C4-2B (cell line): ENCODE data around the gene ARHGAP42.

Experiments used
- H3K27ac ChIP-seq: fragments of 450-650 bp; 2 replicates; pipeline ENCODE4 v1.5.1; 2017
- ZFX ChIP-seq: fragments of 450-650 bp; IDR thresholded peaks from 2 replicates; pipeline ENCODE4 v1.6.1; 2017
- TF ChIP-seq, protein P1 (sequence below): fragments of 450-650 bp; conservative IDR thresholded peaks from 2 replicates; pipeline ENCODE4 v1.5.1; 2017; ENCODE audit warnings: mild to moderate bottlenecking

Gene ARHGAP42

DNA sequence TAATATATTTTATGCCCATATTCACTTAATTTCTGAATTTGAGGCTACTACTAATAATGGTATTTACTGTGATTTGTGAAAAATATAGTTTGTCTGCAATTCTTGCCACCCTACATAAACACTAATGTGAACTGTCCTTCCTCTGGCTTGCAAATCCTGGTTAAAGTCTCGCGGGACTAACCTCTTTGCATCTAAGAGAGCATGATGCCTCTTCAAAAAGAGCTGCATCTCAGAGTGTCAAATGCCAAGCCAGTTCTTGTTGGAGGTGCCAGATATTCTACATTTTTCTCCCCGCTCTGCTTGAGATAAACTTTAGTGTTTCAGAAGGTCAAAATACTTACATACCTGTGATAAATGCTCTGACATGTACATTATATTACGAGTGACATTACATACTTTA, 2.1 kb downstream of the ARHGAP42 start:
- TF ChIP-seq ZFX, result no peak
- TF ChIP-seq, protein P1, sequence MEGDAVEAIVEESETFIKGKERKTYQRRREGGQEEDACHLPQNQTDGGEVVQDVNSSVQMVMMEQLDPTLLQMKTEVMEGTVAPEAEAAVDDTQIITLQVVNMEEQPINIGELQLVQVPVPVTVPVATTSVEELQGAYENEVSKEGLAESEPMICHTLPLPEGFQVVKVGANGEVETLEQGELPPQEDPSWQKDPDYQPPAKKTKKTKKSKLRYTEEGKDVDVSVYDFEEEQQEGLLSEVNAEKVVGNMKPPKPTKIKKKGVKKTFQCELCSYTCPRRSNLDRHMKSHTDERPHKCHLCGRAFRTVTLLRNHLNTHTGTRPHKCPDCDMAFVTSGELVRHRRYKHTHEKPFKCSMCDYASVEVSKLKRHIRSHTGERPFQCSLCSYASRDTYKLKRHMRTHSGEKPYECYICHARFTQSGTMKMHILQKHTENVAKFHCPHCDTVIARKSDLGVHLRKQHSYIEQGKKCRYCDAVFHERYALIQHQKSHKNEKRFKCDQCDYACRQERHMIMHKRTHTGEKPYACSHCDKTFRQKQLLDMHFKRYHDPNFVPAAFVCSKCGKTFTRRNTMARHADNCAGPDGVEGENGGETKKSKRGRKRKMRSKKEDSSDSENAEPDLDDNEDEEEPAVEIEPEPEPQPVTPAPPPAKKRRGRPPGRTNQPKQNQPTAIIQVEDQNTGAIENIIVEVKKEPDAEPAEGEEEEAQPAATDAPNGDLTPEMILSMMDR, result no peak
- no peak overlapping the region for H3K27ac ChIP-seq

DNA sequence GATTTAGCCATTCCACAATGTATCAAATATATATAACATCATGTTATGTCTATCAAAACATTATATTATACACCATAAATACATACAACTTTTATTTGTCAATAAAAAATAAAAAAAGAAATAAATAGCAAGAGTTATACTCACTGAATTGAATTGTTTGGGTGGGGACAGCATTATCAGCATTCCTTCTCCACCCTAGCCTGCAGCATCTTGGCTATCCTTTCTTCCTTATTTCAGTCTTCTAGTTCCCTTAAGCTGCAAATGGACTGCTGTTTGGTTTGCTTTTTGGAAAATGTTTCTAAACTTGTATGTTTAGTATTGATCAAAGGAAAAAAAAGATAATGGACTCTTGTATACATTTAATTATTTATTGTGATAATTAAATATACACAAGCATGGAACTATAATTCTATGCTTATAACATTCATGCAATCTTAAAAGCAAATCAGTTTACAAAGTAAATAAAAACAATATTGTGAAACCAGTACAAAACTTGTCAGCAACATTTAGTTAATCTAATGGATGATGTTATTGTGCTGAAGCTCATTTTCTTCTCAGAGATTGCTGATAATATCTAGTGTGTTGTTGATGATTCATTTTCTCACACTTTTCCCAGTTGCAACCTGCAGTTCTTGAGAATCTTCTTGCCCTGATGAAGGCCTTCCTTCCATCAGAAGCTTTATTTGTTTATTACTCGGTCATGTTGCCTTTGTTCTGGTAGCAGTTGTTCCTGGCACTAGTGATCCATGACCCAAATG, 5.0 kb downstream of the ARHGAP42 start:
- TF ChIP-seq, protein P1, result no peak
- TF ChIP-seq ZFX, result no peak
- H3K27ac ChIP-seq, result no peak overlapping the region

DNA sequence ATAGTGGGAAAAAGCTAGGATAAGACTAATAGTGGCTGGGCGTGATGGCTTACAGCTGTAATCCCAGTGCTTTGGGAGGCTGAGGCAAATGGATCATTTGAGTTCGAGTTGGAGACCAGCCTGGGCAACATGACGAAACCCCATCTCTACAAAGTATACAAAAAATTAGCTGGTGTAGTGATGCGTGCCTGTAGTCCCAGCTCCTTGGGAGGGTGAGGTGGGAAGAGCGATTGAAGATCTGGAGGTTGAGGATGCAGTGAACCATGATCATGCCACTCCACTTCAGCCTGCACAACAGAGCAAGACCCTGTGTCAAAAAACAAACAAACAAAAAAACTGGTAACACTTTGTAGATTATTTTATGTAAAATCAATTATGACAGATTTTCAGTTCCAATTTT, 8.8 kb downstream of the ARHGAP42 start:
- H3K27ac ChIP-seq, result no peak overlapping the region
- TF ChIP-seq ZFX, result no peak
- TF ChIP-seq, protein P1, result no peak

DNA sequence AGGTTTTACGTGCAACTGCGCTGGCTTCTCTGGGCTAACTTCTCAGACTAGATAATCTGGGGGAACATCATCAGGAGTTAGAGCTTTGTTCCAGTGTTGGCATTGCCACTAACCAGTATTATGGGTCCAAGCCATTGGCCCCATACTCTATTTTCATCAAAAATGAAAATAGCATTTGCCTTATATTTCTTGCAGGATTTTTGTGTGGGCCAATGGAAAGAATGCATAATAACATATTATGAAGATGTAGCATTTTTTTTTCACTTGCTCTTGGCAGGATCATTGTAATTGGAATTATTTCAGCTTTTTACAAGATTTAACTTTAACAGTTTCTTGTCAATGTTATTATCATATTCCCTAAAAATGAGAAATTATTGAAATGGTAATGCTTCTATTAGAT, 16.1 kb downstream of the ARHGAP42 start:
- no peak for TF ChIP-seq ZFX
- H3K27ac ChIP-seq, result no peak overlapping the region

DNA sequence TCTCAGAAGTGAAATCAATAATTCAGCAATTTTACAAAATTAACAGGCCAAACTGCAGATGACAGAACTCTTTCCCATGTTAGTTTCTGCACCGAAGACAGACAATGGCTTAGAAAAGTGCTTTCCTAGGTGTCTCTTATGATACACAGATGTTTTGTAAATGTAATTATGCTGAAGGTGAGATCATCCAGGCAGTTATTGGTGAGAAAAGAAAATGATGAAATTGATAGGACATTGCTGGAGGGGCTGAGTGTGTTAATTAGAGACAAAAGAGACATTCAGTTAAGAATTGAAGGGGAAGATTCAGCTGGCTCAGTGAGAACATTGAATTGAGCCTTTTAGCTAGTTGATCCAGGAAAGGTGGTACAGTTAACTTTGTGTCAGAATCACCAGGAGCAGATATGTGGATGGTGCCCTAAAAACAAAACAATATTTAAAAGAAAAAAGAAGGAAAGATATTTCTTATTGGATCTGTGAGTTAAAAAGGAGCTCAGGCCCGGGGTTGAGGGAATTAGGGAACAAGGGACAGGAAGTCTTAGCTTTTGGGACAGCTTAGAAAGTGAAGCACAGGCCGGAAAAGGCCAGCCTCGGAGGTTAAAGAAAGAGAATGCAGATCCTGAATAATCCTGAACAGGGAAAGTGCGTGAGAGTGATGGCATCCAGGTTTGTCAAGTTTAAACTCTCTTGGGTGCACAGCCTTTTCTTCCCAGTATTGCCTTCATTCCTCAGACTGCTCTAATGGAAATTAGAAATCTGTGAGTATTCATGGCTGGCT, 16.9 kb downstream of the ARHGAP42 start:
- TF ChIP-seq, protein P1, result no peak
- TF ChIP-seq ZFX, result no peak
- H3K27ac ChIP-seq, result no peak overlapping the region

DNA sequence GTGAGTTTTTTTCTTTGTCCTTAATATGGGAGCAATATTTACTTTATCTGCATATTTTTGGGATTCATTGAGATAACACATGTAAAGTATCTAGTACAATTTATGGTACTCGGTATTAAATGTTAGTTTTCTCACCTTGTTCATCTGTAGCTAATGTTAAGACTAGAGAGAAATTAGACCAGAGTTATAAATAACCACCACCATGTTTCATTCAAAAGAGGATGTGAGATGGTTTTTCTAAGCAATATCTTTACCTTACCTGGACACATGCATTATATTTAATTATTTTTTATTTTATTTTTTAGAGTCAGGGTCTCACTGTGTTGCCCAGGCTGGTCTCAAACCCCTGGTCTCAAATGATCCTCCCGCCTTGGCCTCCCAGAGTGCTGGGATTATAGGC, 18.4 kb downstream of the ARHGAP42 start:
- no peak for TF ChIP-seq ZFX
- TF ChIP-seq, protein P1, result no peak
- no peak overlapping the region for H3K27ac ChIP-seq

DNA sequence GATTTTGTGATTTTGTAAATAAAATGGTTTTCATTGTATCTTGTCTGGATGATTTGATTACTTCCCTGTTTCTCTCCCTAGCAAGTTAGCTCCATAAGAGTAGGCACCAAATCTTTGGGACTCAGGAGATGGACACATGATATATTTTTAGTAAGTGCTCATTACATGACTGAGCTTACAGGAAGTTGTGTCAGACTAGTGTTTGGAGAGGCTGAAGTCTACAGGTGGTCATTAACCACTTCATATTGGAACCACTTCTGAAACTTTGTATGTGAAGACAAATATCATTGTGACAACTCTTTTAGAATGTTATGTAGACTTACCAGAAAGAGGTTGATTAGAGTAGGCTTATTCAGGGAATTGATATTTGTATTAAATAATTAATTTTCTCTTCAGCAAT, 19.1 kb downstream of the ARHGAP42 start:
- H3K27ac ChIP-seq, result no peak overlapping the region
- TF ChIP-seq ZFX, result no peak
- TF ChIP-seq, protein P1, result no peak
